Measurements from ENCODE around the gene YY2.

YY2 gene

DNA sequence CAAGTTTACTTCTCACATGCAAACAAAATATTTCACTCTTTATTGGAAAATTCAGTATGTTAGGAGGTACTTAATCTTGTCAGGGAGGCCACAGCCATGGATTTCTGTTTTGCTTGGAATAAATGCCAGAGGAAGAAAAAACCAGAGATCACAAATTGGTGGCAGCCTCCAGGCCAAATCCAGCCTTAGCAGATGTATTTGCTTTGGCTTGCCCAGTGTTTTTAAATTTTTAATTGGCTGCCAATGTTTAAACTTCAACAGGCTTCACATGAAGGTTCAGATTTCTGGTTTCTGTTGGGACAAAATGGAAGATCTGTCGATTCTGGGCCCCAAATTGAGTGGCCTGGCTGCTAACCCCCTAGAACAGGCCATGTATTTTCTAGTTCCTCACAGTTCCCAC lies 19.2 kb downstream of the YY2 start:
- no peak for DNase-seq

DNA sequence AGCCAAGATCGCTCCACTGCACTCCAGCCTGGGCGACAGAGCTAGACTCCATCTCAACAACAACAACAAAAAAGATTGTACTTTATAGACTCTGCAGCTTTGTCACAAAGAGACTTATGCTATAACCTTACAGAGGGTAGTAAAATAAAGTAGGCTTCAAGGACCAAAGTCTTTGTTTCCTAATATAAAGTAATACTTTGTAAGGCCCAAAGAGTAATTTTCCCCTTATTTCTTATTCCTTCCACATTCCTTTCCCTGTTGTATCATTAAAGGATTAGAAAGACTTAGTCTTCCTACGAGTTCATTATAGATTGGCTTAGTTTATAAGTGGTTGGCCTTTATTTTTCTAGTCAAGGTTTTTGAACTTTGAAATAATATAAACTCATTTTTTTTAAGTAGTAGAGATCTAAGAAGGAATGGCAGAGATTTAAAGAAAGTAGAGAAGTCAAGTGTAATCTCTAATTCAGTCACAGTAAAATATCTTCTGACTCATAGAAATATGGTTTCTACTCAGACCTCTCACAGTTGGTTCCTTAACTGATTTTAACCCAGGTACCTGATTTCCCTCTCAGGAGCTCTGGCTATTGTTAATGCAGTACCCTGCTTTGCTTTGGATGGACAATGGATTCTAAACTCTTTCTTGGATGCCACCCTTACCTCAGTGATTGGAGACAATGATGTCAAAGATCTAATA lies 26.2 kb downstream of the YY2 start:
- no peak for DNase-seq

DNA sequence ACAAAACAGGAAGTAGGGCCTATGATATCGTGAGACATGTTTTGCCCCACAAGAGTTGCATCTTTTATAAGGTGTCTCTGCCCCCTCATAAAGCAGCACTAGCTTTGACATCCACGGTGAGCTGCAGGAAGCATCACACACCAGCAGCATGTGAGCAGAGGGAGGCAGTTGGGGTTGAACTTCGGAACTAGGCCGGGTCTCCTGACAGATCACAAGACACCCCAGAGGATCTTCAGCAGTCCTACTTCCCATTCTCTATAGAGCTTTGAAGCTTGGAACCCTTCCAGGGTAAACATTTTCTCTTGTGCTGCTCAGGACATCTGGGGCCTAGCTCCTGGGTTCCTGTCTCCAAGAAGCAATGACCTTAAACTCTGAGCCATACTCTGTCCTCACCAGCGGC lies 27.5 kb downstream of the YY2 start:
- DNase-seq: no peak

DNA sequence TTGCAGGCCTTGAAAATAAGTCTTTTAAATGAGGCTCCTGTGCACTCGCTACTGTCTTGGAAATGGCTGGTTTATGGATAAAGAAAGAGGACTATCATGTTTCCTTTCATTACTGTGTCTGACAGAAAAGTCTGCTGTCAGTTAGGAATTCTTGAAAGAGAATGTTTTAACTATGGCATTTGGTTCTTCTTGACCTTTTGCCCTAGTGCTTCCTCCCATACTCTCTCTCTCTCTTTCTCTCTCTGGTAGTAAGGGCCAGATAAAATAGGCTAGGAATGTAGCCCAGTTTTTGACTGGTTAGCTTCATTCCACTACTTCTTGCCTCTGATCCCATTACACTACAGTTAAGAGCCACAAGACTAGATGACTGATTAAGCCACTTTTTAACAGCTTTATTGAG lies 29.8 kb downstream of the YY2 start:
- DNase-seq: no peak

DNA sequence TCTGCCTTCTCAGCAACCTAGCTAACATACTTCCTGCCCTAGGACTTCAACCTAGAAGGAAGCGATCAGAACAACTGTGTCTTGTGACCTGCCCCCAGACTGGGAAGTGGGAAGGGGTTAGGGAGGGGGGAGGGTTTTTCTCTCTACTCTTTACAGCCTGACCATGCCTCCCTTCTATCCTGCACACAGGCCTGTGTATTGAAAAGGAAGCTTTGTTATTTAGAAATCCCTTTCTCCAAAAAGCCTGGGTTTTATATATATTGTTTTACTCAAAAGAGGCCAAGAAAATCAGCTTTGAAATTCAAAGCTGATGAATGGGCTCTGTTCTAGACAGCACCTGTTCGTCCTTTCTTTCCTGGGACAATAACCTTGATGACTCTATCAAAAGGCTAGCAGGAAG lies 49.5 kb downstream of the YY2 start:
- DNase-seq: peak; percentile 15

DNA sequence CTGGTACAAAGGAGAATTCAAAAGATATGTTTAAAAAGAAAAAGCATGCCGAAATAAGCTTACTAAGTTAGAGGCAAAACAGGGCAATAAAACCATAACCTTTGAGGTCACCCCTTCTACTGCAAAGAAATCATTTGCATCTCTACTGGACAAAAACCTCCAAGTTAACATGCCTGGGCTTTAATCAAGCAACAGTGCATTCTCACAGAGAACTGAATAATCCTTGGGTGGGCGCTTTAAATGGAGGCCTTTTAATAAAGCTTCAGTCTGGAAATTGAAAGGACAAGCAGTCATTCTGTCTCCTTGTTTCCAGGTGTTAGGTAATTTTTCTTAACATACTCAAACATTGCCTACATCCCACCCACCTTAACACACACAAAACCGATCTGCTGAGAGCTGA lies 50.2 kb downstream of the YY2 start:
- DNase-seq: no peak

DNA sequence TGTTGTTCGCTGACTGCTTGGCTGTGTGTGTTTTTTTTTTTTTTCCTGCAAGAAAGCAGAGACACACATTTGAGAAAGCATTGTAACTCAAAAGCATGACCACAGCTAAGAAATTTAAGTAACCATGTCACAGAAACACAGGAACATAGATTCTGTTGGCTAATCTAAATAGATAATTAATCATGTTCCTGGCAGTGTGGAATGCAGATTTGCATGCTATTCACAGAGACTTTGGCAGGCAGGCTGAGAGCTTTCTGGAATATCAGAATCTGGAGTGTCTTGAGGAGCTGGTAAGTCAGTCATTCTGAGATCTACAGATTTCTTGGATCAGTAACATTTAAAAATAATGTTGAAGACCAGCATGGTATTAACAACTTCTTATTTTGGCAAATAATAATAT lies 51.5 kb downstream of the YY2 start:
- no peak for DNase-seq

Measured in NCI-H1092 treated with DMSO at 0.1 percent for 48 hours (cell line).